Tibial nerve (tissue), 4 donors: Measurements from ENCODE around the gene ZNF385B.

Experiments
- EP300 ChIP-seq, 2 donors: sonication (generic); formaldehyde crosslinking; IDR thresholded peaks; one replicate each; pipeline ENCODE4 v1.6.1; 2017; ENCODE audit warnings: antibody characterized with exemption in 2 of 2, mild to moderate bottlenecking in 1 of 2
- POLR2A ChIP-seq, 2 donors: fragments of 450-650 bp; IDR thresholded peaks; one replicate each; pipeline ENCODE4 v1.6.1; 2017; ENCODE audit warnings: antibody characterized with exemption in 2 of 2, mild to moderate bottlenecking in 2 of 2, moderate library complexity in 2 of 2
- TF ChIP-seq, protein P1 (sequence below), 5 experiments: fragments of 200-600 bp in 3 of 5; fragments of 450-650 bp in 2 of 5; sonication (generic) in 3 of 5; IDR thresholded peaks; one replicate each; pipeline ENCODE4 v1.5.1; 2016 to 2019; ENCODE audit warnings: antibody characterized with exemption in 5 of 5, mild to moderate bottlenecking in 3 of 5, moderate library complexity in 2 of 5

DNA sequence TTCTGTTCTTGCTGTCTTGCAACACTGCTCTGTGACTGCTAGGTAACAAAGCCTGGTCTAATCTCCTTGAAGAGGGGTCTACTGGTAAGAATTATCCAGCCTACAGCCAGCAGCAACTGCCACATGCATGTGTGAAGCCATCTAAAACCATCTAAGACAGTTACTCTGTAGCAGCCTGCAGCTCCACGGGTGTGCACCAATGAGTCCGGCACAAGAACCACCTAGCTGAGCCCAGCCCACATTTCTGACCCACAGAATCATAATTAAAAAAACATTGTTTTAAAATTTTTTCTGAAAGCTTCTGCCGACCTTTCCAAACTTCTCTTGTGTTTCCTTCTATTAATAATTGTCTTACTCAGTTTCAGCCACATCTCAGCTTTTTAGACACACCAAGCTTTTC, 102.8 kb downstream of the ZNF385B start:
- TF ChIP-seq, protein P1, sequence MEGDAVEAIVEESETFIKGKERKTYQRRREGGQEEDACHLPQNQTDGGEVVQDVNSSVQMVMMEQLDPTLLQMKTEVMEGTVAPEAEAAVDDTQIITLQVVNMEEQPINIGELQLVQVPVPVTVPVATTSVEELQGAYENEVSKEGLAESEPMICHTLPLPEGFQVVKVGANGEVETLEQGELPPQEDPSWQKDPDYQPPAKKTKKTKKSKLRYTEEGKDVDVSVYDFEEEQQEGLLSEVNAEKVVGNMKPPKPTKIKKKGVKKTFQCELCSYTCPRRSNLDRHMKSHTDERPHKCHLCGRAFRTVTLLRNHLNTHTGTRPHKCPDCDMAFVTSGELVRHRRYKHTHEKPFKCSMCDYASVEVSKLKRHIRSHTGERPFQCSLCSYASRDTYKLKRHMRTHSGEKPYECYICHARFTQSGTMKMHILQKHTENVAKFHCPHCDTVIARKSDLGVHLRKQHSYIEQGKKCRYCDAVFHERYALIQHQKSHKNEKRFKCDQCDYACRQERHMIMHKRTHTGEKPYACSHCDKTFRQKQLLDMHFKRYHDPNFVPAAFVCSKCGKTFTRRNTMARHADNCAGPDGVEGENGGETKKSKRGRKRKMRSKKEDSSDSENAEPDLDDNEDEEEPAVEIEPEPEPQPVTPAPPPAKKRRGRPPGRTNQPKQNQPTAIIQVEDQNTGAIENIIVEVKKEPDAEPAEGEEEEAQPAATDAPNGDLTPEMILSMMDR (IDR thresholded peaks at IDR 0.05) = no peak
- no peak for TF ChIP-seq POLR2A (IDR thresholded peaks at IDR 0.05)
- TF ChIP-seq EP300 (IDR thresholded peaks at IDR 0.05) = no peak
